T-helper 2 cell (primary cell): ENCODE measurements around the gene PRKAR1B.

Experiments
- DNase-seq, 5 experiments: peaks; one replicate each; pipeline versions ENCODE4 v3.0.0 to v3.0.0-alpha.2; 2012 to 2022

Gene PRKAR1B

GRCh38 chr7:518630-519483, 208.2 kb downstream of the PRKAR1B start:
- DNase-seq, result peak in 2 of 5 experiments; percentile 24 to 34

GRCh38 chr7:517774-518629, 209.1 kb downstream of the PRKAR1B start:
- DNase-seq, result peak in 1 of 5 experiments; percentile 20

- DNase-seq, result no peak
Observed at GRCh38 chr7:516606-517456, 210.2 kb downstream of the PRKAR1B start.

DNA sequence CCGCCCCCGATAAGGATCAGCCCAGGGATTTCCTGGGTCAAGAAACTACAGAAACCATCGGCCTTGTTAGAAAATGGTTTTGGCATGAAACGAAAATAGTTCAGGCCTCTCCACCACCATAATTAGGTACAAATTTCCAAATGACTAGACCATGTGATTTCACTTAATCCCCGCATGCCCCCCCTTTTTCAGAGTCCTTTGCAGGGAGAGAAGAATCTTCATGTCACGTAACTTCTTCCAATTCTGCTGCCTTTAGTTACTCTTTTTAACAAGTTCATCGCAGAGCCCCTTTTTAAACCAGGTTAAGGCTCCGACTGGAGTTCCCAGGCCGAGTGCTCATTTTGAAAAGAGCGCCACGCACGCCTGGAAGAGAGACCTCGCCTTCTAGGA, 210.9 kb downstream of the PRKAR1B start:
- no peak for DNase-seq

DNA sequence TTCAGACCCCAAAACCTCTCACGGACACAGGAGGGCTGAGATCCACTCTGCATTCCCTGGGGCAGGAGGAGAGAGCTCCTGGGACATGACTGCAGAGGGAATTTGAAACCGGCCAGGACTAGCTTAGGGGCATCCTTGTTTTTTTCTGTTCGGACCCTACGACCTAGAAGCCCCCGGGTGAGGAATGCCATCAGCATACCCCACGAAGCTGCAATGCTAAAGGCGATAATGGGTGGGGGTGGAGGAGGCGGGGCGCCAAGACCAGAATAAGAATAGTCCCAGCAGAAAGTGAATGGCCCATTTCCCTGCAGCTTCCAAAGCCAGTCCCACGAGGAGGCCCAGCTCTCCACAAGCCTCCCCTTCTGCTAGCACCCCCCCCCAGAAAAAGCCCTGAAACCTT, 211.5 kb downstream of the PRKAR1B start:
- no peak for DNase-seq

GRCh38 chr7:514651-515598, 212.2 kb downstream of the PRKAR1B start:
- no peak for DNase-seq

DNA sequence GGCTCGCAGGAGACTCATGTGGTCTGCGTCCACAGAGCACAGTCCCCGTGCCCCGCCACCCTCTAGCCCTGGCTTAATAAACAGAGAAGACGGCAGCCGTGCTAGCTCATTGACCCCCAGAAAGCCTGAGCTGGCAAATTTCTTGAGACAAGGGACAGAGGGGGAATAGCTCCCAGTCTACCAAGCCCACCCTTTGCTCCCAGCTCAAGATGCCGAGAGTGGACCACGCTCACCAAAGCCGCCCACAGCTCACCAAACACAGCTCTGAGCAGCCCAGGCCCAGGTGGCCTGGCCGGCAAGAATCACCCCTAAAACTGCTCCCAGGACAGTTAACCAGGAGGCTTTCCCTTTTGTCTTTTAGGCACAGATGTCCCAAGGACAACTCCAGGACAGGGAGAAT, 212.8 kb downstream of the PRKAR1B start:
- no peak for DNase-seq

DNA sequence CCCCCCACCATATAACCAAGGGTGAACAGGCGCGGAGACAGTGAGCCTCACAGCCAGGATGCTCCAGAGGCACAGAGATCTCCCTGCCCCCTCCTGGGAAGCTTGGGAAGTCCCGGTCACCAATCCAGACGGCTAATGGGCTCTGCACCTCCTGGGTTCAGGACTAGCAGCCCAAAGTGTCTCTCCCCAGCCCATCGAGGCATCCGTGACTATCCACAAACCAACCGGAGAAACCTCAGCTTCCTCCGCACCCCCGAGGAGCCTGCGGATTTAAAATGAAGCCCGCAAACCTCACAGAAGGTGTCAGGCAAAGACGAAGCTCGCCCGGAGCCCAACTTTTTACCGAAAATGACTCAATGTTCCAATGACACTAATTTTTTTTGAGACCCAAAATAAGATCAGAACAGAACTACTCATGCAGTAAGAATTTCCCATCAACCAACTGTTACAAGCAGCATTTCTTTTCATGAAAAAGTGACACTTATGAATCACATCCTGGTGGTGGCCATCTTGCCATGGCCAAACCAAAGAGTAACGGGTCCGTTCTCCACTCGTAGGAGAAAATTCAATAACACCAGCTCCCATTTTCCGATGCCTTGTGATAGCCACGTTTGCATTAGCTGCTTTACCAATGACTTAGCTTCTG, 213.4 kb downstream of the PRKAR1B start:
- no peak for DNase-seq

- no peak for DNase-seq
Observed at GRCh38 chr7:512541-513311, 214.4 kb downstream of the PRKAR1B start.

GRCh38 chr7:512146-512510, 215.0 kb downstream of the PRKAR1B start:
- no peak for DNase-seq

- no peak for DNase-seq
Observed at GRCh38 chr7:511476-512145, 215.5 kb downstream of the PRKAR1B start.

GRCh38 chr7:510782-511281, 216.2 kb downstream of the PRKAR1B start:
- no peak for DNase-seq

DNA sequence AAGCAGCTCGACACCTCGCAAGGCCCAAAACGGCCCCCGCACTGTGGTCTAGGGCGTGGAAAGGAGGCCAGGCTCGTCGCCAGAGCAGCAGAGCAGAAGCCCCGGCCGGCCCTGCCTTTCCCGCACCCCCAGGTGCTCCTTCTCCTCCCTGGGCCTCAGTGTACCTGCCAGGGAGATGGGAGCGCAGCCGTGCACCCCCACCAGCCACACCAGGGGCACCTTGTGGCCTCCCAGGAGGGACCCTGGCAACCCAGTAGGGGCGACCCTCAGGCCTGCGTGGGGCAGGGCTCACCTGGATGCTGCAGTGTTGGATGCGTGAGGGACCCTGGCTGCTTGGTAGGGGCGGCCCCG, 217.0 kb downstream of the PRKAR1B start:
- DNase-seq, result no peak

DNA sequence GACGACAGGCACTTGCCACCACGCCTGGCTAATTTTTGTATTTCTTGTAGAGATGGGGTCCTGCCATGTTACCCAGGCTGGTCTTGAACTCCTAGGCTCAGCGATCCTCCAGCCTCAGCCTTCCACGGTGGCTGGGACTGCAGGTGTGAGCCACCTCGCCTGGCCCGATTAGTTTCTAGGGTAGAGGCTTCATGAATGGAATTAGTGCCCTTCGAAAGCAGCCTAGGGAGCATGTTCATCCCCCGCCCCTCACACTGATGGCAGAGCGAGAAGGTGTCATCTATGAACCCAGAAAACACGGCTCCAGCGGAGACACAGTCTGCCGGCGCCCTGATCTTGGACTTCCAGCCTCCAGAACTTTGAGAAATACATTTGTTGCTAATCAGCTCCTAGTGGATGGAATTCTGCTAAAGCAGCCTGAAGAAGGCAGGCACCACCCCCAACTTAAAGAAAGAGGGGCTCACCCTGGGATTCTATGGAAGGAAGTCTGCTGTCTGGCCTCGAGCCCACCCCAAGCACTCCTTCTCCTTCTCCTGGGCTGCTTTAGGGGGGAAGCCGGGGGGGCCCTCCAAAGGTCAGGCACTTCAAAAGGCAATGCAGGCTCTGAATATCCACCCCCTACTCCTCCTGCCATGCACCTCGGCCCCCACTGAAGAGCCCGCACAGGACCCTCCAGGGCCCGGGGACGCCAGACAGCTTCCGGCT, 217.5 kb downstream of the PRKAR1B start:
- no peak for DNase-seq

GRCh38 chr7:508461-509170, 218.5 kb downstream of the PRKAR1B start:
- no peak for DNase-seq

DNA sequence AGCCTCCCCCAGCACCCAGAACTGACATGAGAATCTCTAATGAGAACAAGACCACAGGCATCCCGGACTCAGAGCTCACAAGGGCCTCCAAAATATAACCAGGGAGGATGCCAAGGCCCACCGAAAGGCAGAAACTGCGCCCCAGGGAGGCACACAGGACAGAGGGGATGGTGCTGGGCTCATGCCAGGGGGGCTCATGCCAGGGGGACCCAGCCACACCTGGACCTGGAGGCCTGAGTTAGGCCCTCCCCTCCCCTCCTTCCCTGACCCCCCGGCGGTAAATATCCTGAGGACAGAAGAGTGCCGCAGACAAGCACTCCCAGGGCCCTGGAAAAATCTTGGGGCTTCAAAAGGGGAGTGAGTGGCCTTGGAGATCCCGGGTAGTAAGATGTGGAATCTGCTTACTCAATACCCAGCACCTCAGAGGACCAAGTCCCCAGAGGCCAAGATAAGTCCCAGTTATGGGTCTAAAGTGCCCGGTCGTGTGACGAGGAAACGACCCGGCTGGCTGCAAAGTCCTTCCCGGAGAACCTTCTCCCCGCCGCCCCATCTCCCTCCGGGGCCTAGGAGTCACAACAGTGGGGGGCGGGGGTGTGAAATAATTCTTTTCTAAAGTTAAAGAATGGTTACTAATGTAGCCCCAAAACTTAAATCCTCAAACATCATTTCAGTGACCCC, 219.3 kb downstream of the PRKAR1B start:
- no peak for DNase-seq

GRCh38 chr7:506921-507622, 220.0 kb downstream of the PRKAR1B start:
- DNase-seq, result no peak
